PC-9 (cell line): Measurements from ENCODE around the gene CA5A.
"Not testable (repeated sequence)": the region's sequence is repeated elsewhere in the genome, so short reads cannot be mapped to it uniquely, and the experiment has no call there.

Source experiments
- CTCF ChIP-seq: fragments of 200-600 bp; sonication (generic); conservative IDR thresholded peaks from 2 replicates; pipeline ENCODE4 v1.6.1; 2017; ENCODE audit warnings: mixed run types, antibody characterized with exemption, mild to moderate bottlenecking, moderate library complexity
- EZH2 ChIP-seq: fragments of 200-600 bp; sonication (generic); IDR thresholded peaks from 2 replicates; pipeline ENCODE4 v1.8.0; 2017; ENCODE audit warnings: antibody characterized with exemption, low read depth

- TF ChIP-seq CTCF, EZH2: not testable (repeated sequence)
Observed at GRCh38 chr16:87894005-87894404, 42.3 kb downstream of the CA5A start.
